Right renal cortex interstitium (tissue), 3 donors: ENCODE results near the gene RFX5. TPM values are rescaled to one million over a fixed set of nuclear protein-coding genes. Genes with fewer than 3 reads are reported as not detected.
A peak's percentile ranks its signal among the peaks of the same experiment; 100 is the strongest.

Source experiments
- DNase-seq, 3 donors: peaks; one replicate each; pipeline ENCODE4 v3.0.0-alpha.2; 2013; ENCODE audit warnings: low read depth in 3 of 3, low spot score in 2 of 3
- polyA plus RNA-seq, 3 donors: library from polyadenylated mRNA; unstranded; fragments of 120-200 nt; gene quantifications; one replicate each; pipeline ENCODE4 v1.2.1, GENCODE V29; 2013; ENCODE audit not compliant: insufficient read length in 3 of 3

RFX5 gene
- polyA plus RNA-seq, 3 donors, result 39.6 to 47.4 (median 42.7) TPM

DNA sequence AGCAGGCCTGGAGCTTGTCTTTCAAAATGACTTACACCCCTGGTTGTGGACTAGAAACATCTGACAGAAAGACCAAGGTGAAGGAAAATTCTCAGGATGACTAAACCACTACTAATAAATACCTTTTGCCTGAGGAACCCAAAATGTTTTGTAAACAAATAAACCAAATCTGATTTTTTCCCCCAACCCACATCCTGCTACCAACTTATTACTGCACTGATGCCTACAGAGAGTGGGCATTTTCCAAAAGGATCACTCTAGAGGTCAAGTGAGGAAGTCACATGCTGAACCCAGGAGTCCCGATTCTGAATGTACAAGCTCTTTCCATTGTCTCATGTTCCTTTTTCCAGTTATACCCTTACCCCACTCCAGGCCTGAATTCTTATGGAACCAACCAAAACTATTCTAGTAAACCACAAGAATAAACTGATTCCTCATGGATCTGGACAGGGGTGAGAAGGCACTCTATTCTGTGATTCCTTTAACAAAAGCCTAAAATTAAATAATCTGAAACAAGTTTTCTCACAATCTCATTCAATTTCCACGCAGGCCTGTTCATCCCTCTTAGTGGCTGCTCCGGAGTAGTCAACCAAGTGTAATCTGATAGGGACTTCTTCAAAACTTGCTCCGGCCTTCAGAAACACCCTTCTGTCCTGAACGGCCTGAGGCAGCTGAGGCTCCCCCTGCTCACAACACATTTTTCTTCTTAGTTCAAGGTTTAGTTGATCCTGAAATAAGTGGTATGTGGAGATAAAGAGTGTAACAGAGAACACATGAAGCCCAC, 21.2 kb downstream of the RFX5 start:
- DNase-seq, result no peak

GRCh38 chr1:151325231-151325630, 21.8 kb downstream of the RFX5 start:
- no peak for DNase-seq

DNA sequence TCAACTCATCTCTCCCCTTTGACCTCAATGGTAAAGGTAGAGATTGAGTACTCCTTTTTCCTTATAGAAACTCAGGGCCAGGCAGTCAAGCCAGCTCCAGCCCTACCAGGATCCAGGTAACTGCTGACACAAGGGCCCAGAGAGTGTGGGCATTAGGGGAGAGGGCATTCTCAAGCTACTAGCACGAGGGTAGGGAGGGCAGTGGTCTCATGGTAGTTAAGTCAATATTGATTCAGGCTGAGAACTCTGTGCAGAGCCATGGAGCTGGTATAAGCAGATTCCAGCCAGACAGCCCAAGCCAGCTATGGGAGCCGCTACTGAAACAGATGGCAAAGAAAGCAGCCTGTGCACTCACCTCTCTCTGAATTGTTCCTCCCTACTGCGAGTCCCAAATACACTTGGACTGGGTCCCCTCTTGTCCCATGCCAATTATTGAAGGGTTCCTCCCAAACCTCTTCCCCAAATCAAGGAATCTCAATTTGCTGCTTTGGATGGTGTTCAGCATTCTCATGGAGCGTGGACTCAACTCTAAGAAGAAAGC, 22.6 kb downstream of the RFX5 start:
- DNase-seq, result no peak

DNA sequence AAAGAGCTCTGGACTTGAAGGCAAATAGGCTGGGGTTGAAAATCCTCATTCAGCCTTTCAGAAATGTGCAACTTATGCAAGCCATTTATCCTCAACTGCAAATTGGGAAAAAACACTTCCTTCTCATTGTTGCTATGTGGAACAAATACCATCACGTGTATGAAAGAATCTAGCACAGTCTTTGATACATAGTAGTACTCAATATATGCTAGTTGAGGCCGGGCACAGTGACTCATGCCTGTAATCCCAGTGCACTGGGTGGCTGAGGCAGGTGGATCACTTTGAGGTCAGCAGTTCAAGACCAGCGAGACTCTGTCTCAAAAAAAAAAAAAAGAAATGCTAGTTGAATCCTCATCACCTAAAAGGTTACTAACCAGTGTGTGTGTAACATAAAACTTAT, 28.1 kb downstream of the RFX5 start:
- DNase-seq, result no peak

DNA sequence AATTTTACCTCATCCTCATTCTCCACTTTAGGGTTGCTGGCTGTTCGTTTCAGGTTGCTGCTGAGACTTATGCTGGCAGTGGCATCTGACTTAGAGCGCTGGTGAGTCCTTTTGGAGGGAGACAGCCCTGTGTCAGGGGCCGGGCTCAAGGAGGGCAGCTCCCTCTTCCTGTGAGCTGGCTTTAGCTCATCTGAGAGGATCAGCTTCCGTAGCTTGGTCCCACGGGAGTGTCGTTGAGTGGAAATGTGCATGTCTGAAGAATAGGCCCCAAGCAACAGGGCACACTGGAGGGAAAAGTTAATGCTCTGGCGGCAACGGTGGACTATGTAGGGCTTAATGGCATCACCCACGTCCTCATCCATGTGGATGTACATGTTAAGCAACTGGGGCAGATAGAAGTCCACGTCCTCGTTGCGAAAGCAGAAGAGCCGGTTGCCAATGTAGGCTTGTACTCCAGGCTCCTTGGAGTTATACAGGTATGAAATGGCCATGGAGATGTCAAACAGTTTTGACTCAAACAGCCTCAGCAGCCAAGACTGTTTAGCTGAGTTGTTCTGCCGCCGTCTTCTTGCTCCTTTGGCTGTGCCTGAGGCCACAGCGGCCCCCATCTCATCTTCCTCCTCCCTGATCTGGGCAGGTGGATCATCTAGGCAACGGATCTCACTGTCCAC, 31.4 kb downstream of the RFX5 start:
- no peak for DNase-seq

DNA sequence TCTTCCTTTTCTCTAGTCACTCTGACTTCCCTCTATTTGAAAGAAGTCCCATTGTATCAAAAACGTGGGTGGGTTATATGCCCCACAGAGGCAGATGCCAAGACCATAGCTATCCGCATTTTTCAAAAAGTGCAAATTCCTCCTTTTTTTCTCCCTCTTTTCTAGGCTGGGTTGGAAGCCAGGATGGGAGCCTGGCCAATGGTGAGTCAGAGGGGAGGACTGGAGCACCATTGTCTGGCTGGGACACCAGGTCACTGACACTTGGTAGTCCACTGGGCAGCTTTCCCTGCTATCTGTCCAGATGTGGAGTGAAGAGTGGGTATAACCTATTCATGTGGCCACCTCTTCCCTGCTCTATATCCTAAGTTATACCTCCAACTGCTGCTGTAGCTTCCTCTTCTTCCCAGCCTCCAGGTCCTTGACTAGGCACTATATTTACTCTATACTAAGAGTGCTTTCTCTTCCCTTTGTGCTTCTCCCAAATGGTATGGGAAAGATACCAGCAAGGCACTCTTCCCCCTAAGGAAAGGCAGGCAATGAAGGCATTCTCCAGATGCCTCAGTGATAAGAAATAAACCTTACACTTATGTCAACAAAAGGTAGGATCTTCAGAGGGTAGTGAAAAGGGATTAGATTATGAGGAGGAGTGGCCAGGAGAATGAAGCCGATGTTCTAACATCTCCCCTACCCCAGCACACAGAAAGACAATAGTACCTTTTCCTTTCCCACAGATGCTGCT, 32.7 kb downstream of the RFX5 start:
- no peak for DNase-seq

- no peak for DNase-seq
Measured at GRCh38 chr1:151313501-151313900, 33.6 kb downstream of the RFX5 start.

GRCh38 chr1:151312826-151313225, 34.2 kb downstream of the RFX5 start:
- no peak for DNase-seq

DNA sequence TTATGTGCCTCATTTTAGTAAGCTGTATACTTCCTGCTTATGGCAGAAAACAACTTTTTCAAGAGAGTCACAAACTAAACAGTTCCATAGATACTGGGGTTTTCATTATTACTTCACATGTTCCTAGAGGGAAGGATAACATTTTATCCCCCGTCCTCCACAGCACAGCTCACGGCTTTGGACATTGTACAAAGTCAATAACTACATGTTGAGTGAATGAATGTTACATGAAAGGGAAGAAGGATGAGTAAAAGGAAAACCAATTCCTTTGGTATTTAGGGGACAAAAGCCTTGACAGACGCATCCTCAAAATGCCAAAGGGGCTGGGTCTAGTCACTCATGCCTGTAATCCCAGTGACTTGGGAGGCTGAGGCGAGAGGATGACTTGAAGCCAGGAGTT, 34.6 kb downstream of the RFX5 start:
- DNase-seq, result no peak

DNA sequence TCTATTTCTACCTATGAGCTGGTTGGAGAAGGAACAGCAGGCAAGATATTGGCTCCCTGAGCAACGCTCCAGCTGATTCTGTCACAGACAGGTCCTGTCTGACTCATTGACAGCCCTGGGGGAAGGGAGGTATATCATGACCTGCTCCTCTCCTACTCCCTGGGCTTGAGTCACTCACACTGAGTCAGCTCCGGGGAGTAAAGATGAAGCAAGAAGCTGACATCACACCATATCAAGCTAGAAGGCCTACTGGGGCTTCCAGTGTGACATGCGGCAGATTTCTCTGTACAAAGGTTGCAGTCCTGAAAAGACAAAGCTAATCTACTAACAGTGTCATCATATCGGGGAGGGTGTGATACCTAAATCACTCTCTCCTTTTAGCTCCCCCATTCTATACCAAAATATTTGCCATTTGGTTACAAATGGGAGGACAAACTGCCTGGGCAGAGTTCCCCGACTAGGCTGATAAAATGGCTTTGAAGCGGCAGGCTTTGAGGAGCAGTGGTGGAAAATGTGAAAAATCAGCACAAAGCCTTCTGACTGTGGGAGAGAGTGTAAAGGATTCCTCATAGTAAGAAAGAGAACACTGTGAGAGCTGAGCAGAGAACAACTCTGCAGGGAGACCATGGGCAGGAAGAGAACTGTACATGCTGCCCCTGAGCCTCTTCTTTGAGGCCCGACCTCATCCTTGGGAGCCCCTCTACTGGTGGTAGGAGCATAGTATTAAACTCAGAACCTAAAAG, 35.3 kb downstream of the RFX5 start:
- no peak for DNase-seq

DNA sequence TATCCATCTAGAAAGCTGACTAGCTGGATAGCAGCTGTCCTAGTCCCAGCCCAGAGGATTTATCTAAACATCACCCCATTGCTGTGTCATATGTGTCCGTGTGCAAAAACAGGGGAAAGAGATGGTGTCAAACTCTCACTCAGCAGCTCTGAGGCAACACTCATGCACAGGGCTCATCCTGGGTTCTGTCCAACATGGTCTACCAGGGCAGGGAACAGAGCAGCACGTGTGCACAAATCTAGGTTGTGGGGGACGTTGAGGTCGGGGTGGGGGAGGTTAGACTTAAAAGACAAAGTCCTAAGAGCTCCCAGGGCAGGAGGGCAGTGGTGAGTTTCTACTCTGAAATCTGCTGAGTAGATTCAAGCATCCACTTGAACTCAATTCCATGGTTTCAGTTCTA, 36.0 kb downstream of the RFX5 start:
- no peak for DNase-seq

GRCh38 chr1:151309811-151310323, 37.2 kb downstream of the RFX5 start:
- peak in 1 of 3 donors; percentile 15 for DNase-seq

DNA sequence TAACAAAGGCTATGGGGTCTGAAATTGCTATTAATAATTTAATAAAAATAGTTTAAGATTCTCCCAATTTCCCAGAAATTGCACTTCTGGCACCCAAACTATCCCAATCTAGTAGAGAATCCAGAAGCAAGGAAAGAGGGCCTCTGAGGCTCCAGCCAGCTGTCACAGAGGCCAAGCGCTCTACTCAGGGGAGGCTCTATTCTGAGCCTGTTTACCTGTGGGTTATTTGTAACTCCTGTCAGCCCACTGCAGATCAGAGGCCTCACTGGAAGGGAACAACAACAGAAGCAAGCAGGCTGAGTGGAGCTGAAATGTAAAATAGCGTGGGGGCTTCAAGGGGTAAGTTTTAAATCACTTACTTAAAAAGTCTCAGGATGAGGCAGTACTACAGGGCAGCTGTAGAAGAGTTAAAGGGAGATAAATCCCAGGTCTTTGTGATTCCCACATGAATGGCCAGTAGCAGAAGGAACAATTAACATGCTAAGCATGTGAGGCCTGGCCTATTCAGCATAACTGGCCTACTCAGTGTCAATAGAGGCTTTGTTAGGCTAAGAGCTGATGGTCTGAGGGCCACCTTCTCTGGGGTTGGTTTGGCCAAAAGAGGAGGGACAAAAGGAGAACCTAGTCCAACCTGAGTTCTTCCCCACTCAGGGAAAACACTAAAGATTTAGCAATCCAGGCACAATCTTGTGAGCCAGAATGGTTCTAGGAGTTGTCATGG, 52.1 kb downstream of the RFX5 start:
- DNase-seq, result no peak

DNA sequence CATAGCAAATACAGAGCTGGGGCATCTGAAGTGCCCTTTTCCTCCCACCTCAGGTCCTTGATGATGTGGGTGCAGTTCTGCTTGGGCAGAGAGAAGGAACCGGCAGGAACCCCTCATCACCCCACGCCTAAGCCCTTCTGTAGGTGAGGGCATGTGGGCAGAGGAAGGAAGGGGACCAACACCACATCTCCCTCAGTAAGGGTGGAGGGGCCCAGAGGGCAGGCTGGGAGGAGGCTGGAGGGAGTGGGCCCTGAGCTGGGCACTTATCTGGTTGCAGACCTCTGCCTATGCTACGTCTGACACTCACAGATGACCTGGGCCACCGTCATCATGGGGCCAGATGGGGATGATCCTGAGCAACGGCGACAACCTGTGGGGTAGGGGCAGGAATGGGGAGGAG, 54.0 kb downstream of the RFX5 start:
- DNase-seq, result no peak

DNA sequence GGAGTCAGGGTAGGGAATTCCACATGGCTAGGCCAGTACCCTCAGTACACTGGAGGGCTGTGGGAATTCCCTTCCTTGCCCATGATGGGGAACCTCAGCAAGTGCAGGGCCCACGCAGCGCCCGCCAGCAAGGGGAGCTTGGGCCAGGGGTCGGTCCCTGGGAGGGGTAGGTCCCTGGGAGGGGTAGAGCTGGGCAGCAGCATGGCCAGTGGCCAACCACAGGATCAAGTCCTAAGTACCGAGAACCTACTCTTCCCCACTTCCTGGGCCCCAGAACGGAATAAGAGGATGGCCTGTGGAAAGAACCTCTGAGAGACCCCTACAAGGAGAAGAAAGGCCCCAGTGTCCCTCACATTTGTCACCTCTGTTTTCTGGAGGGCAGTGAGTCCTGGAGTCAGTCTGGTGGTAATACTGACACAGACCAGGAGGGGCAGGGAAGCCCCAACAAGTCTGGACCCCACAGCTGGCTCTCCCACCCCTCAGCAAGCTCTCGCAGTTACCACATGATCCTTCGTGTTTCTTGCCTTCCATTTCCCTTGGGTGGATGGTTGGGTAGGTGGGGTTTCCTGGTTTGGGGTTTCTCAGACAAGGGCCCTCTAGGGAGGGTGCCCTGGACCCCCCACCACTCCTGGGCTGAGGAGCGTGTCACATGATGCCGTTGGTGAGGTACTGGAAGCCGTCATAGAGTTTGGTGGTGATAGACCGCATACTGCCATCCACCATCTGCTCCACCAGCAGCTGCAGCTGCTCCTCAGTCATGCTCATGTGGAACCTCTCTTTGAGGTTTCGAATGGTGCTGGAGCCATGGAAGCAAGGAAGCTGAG, 54.6 kb downstream of the RFX5 start:
- no peak for DNase-seq

DNA sequence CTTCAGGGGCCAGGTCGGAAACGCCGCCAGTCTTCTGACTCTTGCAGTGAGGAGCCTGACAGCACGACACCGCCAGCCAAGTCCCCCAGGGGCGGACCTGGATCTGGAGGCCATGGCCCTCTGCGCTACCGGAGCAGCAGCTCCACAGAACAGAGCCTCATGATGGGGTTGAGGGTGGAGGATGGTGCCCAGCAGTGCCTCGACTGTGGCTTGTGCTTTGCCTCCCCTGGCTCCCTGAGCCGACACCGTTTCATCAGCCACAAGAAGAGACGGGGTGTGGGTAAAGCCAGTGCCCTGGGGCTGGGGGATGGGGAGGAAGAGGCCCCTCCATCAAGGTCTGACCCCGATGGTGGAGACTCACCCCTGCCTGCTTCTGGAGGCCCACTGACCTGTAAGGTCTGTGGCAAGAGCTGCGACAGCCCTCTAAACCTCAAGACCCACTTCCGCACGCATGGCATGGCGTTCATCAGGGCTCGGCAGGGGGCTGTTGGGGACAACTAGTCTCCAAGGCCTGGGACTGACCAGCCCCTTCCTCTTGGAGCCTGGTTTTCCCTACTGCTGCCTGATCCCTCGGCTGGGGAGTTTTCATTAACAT, 56.2 kb downstream of the RFX5 start:
- DNase-seq, result no peak
